HG03135 (cell line): ENCODE data around the gene NUDT22.

ENCODE experiments used
- ATAC-seq: cut with Tn5 transposase; IDR thresholded peaks from one replicate; pipeline ENCODE4 v1.9.1; 2021; ENCODE audit warnings: mild to moderate bottlenecking, moderate library complexity; ENCODE audit not compliant: unreplicated experiment

The NUDT22 gene

GRCh38 chr11:64225608-64226506 is at the start of gene NUDT22, which contains the start of gene TRPT1:
Gene NUDT22 (plus strand): TSS chr11:64226274. CDS start chr11:64226653, 379 bp downstream.
Gene TRPT1 (minus strand): TSS chr11:64226186. CDS start chr11:64225860, 326 bp downstream.
- peak; percentile 44 for ATAC-seq

GRCh38 chr11:64176751-64177150 is 49.3 kb upstream of the NUDT22 start:
- ATAC-seq, result no peak

- ATAC-seq, result no peak
Observed at GRCh38 chr11:64178203-64178602, 47.9 kb upstream of the NUDT22 start.

- no peak for ATAC-seq
Observed at GRCh38 chr11:64178951-64179639, 47.0 kb upstream of the NUDT22 start.

GRCh38 chr11:64180891-64181290 is 45.2 kb upstream of the NUDT22 start:
- ATAC-seq, result no peak

- ATAC-seq, result no peak
Observed at GRCh38 chr11:64181506-64182411, 44.3 kb upstream of the NUDT22 start.

GRCh38 chr11:64183890-64184289 is 42.2 kb upstream of the NUDT22 start:
- no peak for ATAC-seq

- peak; percentile 28 for ATAC-seq
Observed at GRCh38 chr11:64185175-64185692, 40.8 kb upstream of the NUDT22 start.

- peak; percentile 84 for ATAC-seq
Observed at GRCh38 chr11:64185693-64186491, 40.2 kb upstream of the NUDT22 start, which contains the start of gene STIP1. Gene STIP1 (plus strand): TSS chr11:64186171. CDS start chr11:64186262, 91 bp downstream.

GRCh38 chr11:64186492-64187165 is 39.4 kb upstream of the NUDT22 start:
- no peak for ATAC-seq

- no peak for ATAC-seq
Observed at GRCh38 chr11:64192434-64192833, 33.6 kb upstream of the NUDT22 start.

GRCh38 chr11:64196626-64197025 is 29.4 kb upstream of the NUDT22 start:
- no peak for ATAC-seq

- no peak for ATAC-seq
Observed at GRCh38 chr11:64198511-64198910, 27.6 kb upstream of the NUDT22 start.

- no peak for ATAC-seq
Observed at GRCh38 chr11:64201543-64201942, 24.5 kb upstream of the NUDT22 start.

- no peak for ATAC-seq
Observed at GRCh38 chr11:64202992-64203391, 23.1 kb upstream of the NUDT22 start.

GRCh38 chr11:64203421-64204079 is 22.5 kb upstream of the NUDT22 start:
- no peak for ATAC-seq

GRCh38 chr11:64204080-64204440 is 22.0 kb upstream of the NUDT22 start:
- ATAC-seq, result no peak

GRCh38 chr11:64204464-64204989 is 21.5 kb upstream of the NUDT22 start:
- no peak for ATAC-seq
